Lung microvascular endothelial cell (primary cell): ENCODE results near the gene FAM184B. TPM values are rescaled to one million over a fixed set of nuclear protein-coding genes. Genes with fewer than 3 reads are reported as not detected.

ENCODE experiments used
- DNase-seq, 2 donors: peaks; one replicate each; pipeline versions ENCODE4 v3.0.0 to v3.0.0-alpha.2; 2010; ENCODE audit warnings: low read depth in 2 of 2
- total RNA-seq: library from RNA; depleted of rRNA; stranded (reverse); fragments of >200 nt; gene quantifications from 2 replicates; pipeline ENCODE4 v1.2.1, GENCODE V29; 2014

Gene FAM184B
- total RNA-seq, 1 donor from 2014 or later = not detected

GRCh38 chr4:17636696-17637622 is 144.5 kb downstream of the FAM184B start:
- peak; percentile 72 to 78 for DNase-seq

DNA sequence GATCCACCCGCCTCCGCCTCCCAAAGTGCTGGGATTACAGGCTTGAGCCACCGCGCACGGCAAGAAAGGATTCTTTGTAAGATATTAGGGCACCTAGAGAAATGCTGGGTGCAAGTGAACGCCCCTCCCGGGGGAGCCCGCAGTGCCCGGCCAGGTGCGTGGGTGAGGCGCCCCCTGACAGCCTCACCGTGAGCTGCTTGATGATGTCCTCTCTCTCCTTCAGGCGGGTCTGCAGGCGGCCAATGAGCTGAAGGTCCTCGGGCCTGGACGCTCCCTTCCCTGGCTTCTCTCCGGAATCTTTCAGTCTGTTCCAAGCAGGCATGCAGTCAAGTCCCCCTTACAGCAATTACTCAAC is 145.1 kb downstream of the FAM184B start:
- DNase-seq = no peak

DNA sequence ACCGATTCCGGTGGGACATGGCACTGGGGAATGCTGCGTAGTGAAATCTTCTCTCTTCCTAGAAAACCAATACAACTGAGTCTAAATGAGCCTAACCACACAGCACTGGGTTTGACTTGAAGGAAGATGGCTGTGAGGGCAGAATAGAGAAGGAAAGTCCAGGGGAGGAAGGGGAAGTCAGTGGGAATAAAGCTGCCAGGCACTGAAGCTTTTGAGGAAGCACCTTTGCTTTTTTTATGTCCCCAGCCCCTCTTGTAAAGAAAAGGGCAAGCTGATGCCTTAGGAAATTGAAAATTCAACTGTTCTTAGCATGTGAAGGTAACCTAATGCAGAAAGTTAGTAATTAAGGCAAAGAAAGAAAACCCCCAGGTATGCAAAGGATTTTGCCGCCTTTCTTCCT is 146.4 kb downstream of the FAM184B start:
- DNase-seq = no peak

DNA sequence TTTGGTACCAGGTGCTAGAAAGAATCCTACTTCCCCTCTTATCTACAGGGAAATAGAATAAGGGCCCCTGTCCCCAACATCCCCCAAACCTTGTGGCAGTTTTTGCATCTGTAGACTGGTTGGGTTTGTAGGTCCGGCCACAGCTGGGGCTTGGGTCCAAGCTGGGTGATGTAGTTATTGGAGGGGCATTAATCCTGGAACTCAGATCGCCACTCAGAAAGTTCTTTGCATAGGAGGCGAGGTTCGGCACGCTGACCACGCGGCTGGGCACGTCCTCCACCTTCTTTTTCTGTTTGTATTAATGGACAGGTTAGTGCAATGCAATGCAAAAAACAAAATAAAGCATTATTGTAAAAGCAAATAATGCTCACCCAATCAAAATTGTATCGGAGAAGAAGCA is 147.8 kb downstream of the FAM184B start:
- DNase-seq = no peak

- no peak for DNase-seq
These were observed 151.2 kb downstream of the FAM184B start for GRCh38 chr4:17630228-17630627.

DNA sequence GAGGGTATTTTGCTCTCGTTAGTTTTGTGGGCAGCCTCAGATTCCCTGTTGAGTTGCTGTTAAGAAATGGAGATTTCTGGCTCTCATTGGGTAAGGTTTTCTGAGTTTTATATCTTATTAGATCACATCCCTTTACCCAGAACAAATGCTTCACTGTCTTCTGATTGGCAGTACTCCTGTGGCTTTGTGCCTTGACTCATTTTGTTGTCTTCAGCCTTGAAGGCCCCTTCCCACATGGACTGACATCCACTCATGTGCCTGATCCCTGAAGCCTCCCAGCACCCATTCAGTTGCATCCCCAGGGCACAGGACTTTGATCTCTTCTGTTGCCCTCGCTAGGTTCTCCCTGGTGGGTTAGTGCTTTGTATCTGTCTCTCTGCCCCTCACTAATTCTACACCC is 156.6 kb downstream of the FAM184B start:
- DNase-seq = no peak

DNA sequence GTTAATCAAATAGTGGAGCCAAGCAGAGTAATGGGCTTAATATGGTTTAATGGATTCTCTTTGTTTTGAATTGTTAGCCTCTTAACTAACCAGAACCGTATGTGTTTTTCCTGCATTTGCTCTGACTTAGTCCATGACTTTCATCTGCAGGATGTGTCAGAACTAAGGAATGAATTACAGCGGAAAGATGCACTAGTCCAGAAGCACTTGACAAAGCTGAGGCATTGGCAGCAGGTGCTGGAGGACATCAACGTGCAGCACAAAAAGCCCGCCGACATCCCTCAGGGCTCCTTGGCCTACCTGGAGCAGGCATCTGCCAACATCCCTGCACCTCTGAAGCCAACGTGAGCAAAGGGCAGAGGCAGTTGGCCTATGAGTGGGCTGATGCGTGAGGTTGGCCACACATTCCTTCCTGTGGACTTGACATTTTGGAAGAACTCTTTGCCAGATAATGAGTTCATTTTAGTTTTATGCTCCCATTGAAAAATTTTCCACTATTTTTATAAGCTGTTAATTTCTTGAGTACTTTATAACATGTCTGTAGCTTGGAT is 157.9 kb downstream of the FAM184B start:
- DNase-seq = no peak

DNA sequence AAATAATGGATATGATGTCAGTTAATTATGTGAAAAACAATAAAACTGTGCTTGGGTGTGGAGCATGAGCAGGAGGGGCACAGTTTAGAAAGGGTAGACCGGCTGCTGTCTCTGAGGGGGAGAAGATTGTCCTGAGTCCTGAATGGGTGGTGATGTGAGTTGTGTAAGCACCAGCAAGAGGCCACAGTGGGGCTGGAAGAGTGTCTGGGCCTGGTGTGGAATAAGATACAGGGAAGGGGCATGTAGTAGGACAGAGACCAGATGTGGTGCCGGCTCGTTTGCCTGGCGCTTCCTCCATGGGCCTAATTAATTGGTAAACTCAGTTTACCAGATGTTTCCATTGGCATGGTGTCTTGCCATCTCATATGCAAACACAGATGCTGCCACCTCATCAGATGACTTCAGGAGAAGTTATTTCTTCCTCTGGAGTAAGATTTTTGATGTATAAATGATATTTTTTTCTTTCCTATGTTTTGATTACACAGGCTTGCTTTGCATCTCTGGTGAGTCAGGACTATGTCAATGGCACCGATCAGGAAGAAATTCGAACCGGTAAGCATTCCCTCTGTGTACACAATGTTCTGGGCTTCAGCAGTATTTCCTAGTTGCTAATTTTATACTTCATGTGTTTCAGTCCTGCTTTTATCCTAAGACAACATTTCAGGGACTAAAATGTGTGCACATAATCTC is 161.9 kb downstream of the FAM184B start:
- peak in 1 of 2 donors; percentile 24 for DNase-seq

DNA sequence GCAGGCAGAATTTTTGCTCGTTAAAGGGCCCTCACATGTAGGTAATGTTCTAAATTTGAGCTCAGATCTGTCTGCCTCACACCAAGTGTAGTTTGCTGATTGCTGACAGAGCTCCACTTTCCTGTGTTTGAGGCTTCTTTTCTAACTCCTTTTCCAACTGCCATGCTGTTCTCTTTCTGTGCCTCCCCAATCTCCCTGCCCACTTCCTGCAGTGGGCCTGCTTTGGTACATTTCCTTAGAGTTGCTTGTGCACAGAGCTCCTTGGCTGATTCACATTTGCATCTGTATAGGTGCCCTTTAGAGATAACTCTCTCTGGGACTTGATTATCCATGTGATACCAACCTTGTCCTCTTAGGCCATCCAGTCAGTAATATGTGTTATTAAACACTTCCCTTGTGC is 162.5 kb downstream of the FAM184B start:
- DNase-seq = no peak

- no peak for DNase-seq
These were observed 165.1 kb downstream of the FAM184B start for GRCh38 chr4:17616283-17616682.

- peak; percentile 95 to 96 for DNase-seq
These were observed 166.8 kb downstream of the FAM184B start, which contains the start of gene MED28 for GRCh38 chr4:17614416-17615299. Gene MED28, plus strand, starts transcription at chr4:17614641. Its CDS starts 14 bp downstream, at chr4:17614655.

- DNase-seq = peak; percentile 7 to 61
These were observed 167.5 kb downstream of the FAM184B start for GRCh38 chr4:17613761-17614415.

GRCh38 chr4:17605236-17605635 is 176.2 kb downstream of the FAM184B start:
- DNase-seq = no peak

- DNase-seq = no peak
These were observed 181.6 kb downstream of the FAM184B start for GRCh38 chr4:17599826-17600225.

GRCh38 chr4:17597517-17597916 is 183.9 kb downstream of the FAM184B start:
- DNase-seq = peak; percentile 29 to 72

DNA sequence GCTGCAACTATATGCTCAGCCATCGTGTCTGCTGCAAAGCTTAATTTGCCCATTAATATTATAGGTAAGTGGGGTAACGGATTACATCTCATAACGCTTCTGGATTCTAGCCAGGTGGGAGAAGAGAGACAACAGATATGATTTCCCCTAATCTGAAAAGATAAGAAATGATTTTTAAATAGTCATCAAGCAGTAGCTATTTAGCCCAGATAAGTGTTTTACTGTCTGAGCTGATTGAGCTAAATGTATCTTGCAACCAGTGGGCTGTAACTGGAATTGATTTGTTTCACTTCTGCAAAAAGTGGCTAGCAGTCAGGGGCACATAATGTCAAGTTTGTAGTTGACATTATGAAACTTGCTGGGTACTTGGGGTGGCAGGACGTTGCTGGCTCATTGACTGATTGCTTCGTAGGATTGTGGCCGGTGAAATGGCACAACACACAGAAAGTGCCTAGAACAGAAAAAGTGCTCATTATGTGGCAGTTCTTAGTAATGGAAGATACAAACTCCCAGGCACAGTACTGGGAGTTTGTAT is 185.9 kb downstream of the FAM184B start:
- no peak for DNase-seq

DNA sequence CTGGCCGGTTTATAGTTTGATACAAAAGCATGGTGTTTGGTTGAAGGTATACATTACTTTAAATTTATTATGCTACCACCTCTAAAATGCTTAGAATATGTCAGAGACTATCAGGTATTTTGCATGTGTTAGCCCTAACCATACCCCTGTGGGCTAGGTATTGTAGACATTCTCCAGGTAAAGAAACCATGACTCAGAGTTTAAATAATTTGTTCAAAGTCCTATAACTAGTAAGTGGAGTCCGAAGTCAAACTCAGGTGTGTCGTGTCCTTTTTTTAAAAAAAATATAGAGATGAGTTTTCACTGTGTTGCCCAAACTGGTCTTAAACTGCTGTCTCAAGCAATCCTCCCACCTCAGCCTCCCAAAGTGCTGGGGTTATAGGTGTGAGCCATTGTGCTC is 192.1 kb downstream of the FAM184B start:
- DNase-seq = no peak

- DNase-seq = no peak
These were observed 194.2 kb downstream of the FAM184B start for GRCh38 chr4:17587094-17587822.

DNA sequence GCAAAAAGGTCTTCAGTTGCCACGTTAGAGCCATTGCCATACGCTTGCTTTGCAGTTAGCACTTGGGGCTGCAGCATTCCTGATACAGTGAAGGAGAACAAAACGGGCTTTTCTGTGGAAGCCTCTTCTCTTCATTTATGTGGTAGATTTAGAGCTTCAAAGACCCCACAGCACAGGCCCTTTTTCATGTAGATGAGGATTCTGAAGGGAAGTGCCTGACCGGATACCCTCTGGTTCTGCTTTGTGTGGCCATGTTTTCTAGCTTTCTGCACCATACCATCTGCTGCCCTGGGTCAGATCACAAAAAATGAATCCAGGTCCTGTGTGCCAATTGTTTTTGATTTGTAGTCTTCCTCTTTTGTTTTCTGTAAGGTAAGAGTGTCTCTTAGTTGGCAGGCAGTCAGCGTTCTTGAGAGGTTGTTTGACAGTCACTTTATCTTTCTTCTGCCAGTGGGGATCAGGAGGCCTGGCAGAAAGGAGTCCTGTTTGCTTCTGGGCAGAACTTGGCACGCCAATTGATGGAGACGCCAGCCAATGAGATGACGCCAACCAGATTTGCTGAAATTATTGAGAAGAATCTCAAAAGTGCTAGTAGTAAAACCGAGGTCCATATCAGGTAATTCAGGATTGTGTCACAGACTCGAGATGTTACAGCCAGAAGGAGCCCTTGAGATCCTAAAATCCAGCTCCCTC is 196.8 kb downstream of the FAM184B start:
- DNase-seq = no peak
